Measurements from ENCODE around the gene MTOR.
"Not testable (repeated sequence)": the region's sequence is repeated elsewhere in the genome, so short reads cannot be mapped to it uniquely, and the experiment has no call there.

The MTOR gene

DNA sequence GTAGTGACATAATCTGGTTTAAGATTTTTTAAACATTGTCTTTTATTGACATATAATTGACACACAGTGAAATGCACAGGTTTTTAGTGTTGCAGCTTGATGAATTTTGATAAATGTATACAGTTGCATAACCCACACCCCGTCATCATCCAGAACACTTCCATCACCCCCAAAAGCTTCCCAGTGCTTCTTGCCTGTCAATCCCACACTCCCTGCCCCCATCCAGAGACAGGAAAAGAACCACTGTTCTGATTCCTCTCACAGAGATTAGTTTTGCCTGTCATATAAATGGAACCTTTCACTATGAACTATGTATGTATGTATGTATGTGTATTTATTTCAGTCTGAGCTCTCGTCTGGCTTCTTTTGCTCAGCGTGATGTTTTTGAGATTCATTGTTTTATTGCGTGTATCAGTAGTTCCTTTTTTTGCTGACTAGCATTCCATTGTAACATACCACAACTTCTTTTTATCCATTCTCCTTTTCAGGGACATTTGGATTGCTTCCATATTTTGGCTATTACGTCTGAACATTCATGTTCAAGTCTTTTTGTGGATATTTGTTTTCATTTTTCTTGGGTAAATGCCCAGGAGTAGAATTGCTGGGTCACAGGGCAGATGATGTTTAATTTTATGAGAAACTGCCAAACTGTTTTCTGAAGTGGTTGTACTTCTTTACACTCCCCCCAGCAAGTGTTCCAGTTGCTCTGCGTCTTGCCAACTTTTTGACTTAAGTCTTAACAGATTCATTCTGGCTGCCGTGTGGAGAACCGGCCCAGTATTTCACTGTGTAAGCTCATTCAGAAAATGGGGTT is 19.4 kb upstream of the MTOR start:
- in situ Hi-C loops (cut with MboI; ENCODE audit: low sequenced_read_pairs) = no loop called here

DNA sequence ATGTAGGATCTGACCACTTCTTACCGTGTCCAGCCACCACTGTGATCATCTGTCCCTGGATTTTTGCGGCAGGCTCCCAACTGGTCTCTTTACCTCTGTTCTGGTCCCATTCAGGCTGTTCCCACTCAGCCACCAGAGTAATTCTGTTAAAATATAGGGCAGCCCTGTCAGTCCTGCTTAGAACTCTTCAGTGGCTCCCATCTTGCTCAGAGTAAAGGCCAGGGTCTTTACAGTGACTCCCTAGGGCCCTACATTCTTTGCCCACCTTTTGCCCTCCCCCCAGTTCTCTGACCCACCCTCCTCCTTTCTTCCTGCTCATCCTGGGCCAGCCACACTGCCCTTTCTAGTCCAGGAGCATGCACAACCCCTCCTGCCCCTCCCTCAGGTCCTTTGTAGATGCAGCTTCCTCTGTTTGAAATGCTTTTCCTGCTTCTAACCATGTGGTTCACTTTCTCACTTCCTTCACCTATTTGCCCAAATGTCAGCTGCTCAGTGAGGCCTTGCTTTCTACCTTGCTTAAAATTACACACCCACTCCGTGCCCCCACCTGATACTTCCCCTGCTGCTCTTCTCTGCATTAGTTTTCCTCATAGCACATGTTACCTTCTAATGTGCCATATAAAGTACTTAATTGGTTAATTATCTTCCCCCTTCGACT is 18.5 kb upstream of the MTOR start:
- in situ Hi-C loops (cut with MboI; ENCODE audit: low sequenced_read_pairs) = no loop called here

DNA sequence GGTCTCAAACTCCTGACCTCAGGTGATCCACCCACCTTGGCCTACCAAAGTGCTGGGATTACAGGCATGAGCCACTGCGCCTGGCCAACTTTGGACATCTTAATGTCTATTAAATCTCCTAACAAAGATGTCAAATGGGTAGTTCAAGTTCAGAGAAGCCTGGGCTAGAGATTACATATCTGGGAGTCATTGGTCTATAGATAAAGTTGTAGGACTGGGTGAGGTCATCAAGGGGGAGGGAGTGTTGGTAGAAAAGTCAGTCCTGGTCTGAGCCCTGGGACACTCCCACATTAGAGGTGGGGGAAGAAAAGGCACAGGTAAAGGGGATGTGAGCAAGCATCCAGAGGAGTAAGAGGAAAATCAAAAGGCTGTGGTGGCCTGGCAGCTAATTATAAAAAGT is 17.3 kb upstream of the MTOR start:
- in situ Hi-C loops (cut with MboI; ENCODE audit: low sequenced_read_pairs) = no loop called here

DNA sequence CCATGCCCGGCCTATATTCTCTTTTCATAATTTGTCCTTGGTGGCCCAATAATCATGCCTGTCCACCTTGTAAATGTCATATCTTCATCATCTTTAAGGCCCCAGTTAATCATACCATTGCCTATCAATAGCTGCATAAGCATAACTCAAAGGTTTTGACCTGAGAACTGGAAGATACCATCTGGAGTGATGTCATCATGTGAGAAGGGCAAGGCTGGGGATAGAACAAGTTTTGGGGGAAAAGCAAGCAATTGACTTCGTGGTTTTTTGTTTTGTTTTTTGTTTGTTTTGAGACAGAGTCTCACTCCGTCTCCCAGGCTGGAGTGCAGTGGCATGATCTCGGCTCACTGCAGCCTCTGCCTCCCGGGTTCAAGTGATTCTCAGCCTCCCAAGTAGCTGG is 16.8 kb upstream of the MTOR start:
- in situ Hi-C loops (cut with MboI; ENCODE audit: low sequenced_read_pairs) = no loop called here

DNA sequence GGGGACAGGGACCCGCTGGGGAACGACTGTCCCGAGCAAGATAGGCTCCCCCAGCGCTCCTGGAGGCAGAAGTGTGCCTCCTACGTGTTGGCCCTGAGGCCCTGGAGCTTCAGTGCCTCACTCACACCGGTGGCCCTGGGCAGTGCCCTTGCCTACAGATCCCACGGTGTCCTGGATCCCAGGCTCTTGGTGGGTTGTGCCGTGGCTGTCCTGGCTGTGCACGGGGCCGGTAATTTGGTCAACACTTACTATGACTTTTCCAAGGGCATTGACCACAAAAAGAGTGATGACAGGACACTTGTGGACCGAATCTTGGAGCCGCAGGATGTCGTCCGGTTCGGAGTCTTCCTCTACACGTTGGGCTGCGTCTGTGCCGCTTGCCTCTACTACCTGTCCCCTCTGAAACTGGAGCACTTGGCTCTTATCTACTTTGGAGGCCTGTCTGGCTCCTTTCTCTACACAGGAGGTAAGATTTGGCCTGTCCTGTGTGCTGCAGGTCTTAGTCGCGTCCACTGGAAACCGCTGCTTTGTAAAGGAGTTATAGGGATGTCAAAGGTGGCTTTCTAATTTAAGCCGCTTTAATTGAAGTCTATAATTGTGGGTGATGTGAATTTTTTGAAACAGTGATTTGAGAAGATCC is 11.4 kb upstream of the MTOR start:
- in situ Hi-C loops (cut with MboI; ENCODE audit: low sequenced_read_pairs) = no loop called here

DNA sequence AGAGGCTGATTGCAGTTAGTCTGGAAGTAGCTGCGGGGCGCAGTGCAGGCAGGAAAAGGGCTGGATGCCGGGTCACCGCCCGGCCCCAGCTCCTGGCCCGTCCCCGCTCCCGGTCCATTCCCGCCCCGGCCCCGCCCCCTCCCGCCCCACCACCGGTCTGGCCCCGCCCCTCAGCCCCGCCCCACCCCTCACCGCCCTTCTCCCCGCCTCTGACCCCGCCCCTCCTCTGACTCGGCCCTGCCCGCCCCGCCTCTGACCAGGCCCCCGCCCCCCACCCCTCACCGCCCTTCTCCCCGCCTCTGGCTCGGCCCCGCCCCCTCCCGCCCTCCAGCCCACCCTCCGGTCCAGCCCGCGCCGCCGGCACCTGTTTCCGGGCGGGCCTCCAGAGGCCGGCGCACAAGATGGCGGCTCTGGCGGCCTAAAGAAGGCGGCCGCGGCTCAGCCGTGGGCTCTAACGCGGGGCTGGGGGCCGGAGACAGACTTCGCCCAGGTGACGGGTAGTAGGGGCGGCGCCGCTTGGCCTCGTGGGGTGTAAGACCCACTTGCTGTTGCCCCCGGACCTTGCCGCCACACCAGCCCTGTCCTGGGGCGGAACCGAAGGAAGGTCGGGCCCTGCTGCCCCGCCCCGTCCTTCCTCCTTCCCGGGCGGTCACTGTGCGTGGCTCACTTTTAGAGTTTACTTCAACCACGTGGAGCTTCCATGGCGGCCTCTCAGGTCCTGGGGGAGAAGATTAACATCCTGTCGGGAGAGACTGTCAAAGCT is 10.7 kb upstream of the MTOR start, which contains the start of gene UBIAD1:
Gene UBIAD1 (plus strand): TSS at position 367 of the 763 bp plus-strand sequence. CDS start 334 bp downstream, at position 701.
- in situ Hi-C loops (cut with MboI; ENCODE audit: low sequenced_read_pairs) = no loop called here

DNA sequence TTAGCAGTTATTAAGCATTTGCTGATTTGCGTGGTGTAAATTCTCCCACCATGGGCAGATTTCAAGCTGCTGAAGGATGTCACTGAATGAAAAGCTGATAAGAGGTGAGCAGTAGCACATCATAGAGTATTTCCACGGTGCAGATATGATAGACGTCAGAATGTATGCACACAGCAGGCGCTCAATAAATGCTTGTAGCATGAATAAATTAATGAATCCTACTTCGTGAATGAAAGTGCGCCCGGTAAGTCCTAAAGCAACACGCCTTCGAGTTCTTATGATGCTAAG is 10.1 kb upstream of the MTOR start:
- in situ Hi-C loops (cut with MboI; ENCODE audit: low sequenced_read_pairs) = no loop called here

DNA sequence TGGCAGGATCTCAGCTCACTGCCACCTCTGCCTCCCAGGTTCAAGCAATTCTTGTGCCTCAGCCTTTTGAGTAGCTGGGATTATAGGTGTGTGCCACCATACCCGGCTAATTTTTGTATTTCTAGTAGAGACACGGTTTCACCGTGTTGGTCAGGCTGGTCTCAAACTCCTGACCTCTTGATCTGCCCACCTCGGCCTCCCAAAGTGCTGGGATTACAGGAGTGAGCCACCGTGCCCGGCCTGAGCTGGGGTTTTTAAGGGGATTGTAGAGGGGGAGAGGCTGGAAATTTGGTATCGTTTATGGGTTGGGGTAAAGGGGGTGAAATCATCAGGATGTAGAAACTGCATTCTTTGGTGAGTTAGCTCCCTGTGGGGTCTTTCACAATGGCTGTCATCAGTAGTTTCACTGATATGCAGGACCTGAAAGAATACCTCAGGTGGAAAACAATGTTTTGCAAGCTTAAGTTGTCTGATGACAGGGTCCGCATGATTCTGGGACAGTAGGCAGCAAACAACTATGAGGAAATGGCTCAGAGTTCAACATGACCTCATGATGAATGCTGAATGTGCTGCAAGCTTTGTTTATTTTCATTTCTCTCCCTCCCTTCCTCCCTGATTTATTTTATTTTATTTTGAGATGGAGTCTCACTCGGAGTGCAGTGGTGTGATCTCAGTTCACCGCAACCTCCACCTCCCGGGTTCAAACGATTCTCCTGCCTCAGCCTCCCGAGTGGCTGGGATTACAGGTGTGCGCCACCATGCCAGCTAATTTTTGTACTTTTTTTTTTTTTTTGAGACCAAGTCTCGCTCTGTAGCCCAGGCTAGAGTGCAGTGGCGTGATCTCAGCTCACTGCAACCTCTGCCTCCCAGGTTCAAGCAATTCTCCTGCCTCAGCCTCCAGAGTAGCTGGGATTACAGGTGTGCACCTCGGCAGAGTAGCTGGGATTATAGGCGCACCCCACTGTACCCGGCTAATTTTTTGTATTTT is 5.3 kb upstream of the MTOR start:
- in situ Hi-C loops (cut with MboI; ENCODE audit: low sequenced_read_pairs) = not testable (repeated sequence)

DNA sequence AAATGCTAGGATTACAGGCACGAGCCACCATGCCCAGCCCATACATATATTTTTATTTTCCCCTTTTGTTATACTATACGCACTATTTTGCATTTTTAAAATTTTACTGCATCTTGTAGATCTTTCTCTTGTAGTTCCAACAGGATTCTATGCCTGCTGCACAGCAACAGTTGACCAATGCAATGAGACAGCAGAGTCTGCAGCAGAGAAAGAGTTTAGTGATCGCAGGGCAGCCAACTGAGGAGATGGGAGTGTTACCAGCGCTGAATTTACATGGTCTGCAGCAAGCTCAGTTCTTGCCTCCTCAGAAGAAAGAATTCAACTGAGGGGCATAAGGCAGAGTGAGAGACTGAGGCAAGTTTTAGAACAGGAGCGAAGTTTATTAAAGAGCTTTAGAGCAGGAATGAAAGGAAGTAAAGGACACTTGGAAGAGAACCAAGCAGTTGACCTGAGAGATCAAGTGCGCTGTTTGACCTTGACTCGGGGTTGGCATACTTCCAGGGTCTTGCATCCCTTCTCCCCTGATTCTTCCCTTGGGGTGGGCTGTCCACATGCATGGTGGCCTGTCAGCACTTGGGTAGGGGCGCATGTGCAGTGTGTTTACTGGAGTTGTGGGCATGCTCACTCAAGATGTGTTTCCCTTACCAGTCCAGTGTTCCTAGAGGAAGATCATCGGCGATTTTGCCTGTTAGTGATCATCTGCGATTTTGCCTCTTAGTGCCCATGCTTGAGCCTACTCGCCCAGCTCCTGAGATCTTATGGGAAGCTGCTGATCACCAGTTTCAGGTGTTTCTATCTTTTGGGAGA is 4.1 kb upstream of the MTOR start:
- in situ Hi-C loops (cut with MboI; ENCODE audit: low sequenced_read_pairs) = no loop called here

DNA sequence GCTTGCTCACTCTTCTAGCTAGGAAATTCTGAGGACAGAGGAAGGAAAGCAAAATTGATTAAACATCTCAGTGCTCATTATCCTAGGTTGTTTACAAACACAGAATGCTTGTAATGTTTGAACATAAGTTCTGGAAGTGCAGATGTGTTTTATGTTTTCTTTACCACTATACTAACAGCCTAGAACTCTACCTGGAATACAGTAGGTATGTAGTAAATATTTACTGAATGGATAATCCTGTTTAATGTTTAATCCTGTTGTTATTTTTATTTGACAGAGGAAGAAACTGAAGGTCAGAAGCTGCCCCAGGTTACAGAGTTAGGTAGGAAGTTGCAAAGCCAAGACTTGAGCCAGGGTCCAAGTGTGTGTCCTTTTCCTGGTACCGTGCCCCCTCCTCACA is 6.1 kb downstream of the MTOR start:
- in situ Hi-C loops (cut with MboI; ENCODE audit: low sequenced_read_pairs) = no loop called here

DNA sequence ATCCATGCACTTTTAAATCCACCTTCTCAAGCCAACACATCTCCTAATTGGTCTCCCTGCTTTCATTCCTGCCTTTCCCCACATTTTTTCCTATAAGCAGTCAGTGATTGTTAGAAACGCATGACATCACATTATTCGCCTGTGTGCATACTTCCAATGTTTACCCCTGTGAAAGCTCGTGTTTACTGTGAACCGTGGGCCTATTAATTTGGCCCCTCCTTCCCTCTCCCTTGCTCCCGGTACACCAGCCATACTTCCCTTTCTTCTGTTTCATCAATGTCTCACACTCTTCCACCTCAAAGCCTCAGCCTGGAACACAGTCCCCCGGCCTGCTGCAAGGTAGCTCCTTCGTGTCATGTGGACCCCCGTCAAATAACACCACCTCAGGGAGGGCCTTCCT is 9.1 kb downstream of the MTOR start:
- in situ Hi-C loops (cut with MboI; ENCODE audit: low sequenced_read_pairs) = no loop called here

DNA sequence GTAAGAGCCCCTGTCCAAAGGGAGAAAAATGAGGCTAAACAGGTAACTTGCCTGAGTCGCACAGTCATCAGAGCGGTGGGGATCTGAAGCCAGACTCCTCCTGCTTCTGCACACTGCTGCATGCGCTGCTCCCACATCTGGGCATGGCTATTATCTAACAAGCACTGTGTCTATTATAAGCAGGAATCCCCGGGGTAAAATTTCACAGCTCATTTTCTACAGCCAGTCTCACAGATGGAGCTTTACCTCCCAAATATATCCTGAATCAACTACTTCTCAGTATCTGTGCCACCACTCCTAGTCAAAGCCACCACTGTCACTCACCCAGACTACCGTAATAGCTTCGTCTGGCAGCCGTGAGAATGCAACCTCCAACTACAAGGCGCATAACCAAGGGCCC is 9.8 kb downstream of the MTOR start:
- in situ Hi-C loops (cut with MboI; ENCODE audit: low sequenced_read_pairs) = no loop called here

DNA sequence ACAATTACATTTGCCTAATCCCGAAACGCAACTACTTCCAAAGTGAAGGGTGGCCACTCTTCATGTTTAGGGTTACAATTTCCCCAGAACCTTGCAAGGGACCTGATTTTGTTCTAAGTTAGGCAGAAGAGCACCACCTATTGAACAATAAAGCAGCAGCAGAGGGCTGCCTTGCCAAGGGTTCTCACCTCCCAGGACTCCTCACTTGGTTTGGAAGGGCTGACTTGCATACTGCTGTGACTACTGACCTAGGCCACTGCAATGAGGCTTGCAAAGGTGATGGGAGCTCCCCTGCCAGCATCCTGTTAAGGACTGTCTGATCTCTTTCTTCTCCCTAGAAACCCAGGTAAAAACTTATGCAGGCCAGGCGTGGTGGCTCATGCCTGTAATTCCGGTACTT is 14.2 kb downstream of the MTOR start:
- in situ Hi-C loops (cut with MboI; ENCODE audit: low sequenced_read_pairs) = no loop called here

DNA sequence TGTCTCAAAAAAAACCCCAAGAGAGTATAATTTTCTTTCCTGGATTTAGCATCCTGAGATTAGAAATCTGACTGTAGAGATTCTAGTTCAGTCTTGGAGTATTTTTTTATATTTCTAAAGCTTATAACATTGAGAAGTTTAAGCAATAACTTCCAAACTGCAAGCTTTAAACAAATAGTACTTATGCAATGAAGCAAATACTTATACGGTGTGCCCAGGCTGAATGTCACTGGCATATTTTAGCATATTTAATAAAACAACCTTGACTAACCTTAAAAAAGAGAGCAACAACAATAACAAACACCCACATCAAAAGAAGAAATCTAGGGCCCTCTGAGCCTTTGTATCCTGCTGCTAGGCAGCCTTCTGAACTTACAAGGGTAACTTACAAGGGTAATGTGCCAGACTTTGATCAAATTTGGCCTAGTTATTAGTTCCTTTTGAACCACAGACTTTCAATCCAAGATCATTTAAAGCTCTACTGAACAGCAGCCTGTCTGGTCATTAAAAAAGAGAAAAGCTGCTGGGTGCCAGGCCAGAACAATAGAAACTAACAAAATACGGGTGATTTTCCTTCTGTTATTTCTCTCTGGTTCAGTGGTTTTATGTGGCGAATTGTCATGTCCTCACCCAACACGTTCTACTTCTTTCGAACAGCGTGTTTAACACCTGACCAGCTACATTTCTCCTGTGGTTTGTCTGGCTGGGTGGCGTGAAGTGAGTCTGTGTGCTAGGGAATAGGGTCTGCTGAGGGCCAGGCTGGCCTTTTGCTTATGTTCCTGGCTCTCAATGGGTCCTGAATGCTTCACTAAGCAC is 16.2 kb downstream of the MTOR start:
- in situ Hi-C loops (cut with MboI; ENCODE audit: low sequenced_read_pairs) = no loop called here

DNA sequence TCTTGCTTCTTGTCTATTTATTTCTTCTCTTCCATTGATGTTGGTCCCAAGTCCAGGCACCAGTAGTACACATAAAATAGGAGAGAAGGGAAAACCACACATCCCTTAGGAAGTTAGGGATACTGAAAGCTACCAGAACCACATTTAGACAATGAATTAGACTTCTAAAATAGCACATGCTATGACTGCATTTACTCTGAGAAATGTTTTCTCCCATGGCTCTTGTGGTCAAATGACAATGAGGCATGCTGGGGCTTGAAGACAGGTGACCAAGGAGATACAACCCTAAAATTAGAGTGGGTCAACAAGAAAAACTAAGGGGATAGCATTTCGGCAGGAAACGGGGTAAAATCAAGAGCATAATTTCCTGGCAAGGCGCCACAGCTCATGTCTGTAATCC is 17.1 kb downstream of the MTOR start:
- in situ Hi-C loops (cut with MboI; ENCODE audit: low sequenced_read_pairs) = no loop called here

DNA sequence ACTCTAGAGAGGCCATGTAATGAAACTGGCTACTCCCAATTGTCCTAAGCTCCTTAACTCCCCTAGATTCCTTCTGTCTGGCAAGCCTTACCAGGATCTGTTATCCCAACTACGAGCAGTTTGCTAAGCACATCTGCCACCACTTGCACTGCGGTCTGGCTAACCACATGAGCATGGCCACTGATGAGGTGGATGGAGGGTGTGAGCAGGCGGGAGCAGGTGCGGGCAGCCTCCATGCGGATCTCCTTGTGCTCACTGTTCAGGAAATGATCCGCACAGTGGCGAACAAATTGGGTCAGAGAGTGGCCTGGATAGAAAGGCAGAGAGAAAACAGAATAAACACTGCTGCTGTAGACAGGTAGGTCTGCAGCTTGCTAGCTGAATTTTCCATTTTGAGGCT is 24.0 kb downstream of the MTOR start:
- in situ Hi-C loops (cut with MboI; ENCODE audit: low sequenced_read_pairs) = no loop called here

DNA sequence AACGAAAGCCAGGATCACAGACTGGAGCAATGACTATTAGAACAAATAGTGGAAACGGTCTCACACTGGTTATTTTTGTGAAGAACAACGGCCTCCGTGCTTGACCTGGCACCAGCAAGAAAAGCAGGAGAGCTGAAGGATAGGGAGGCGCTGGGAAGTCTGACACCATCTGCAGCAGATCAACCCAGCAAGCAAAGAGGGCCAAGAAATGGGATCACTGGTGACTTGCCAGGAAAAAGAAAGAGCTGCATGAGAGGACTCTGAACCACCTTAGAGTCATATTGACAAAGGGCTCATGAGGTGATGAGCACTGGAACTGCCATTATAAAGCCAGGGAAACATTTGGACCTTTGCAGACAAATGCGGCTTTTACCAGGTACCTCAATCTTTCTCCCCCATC is 25.0 kb downstream of the MTOR start:
- in situ Hi-C loops (cut with MboI; ENCODE audit: low sequenced_read_pairs) = no loop called here

DNA sequence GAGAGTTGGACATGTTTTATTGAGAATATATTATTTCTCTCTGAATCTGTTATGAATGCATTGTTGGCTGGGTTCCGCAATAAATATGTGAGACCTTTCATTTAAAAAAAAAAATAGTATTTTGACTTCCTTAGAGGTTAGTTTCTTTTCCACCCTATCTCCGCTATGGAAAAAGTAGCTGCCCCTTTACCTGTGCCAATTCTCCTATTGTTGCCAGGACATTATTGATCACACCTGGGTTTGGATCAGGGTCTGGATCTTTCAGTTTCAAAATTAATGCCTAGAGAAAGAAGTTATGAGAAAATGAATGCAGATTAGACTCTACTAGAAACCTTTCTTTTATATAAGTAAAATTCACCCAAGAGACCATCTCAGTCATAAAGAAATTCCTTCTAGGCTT is 29.1 kb downstream of the MTOR start:
- in situ Hi-C loops (cut with MboI; ENCODE audit: low sequenced_read_pairs) = no loop called here

DNA sequence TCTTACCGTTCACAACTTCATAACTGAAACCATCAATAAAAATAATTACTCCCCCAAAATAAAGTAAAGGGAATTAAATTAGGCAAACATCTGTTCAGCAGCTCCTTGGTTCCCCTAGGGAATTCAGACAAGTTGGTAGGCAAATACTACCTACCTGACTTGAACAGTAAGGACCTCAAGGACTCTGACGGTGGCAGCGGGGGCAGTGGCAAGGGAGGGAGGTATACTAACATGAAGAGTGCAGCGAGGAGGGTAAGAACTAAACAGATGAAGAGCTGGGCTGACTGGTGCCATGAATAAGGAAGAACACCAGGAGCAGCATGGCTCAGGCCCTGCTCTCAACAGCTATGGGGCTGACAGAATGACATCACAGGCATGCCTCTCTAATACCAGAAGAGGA is 33.1 kb downstream of the MTOR start:
- in situ Hi-C loops (cut with MboI; ENCODE audit: low sequenced_read_pairs) = no loop called here
